Heart right ventricle (tissue), 16 donors: ENCODE results near the gene OSBPL5. TPM values are rescaled to one million over a fixed set of nuclear protein-coding genes. Genes with fewer than 3 reads are reported as not detected.

Source experiments
- ATAC-seq, 8 donors: fragments of 200-7000 bp; cut with Tn5 transposase; one replicate each; pipeline ENCODE4 v1.9.1; 2020; ENCODE audit warnings: mild to moderate bottlenecking in 8 of 8, moderate library complexity in 8 of 8, moderate number of reproducible peaks in 1 of 8
- DNase-seq, 2 donors: peaks; one replicate each; pipeline ENCODE4 v3.0.0-alpha.2; 2020
- H3K27ac ChIP-seq, 10 donors: fragments of 200-600 bp; sonication (generic) in 2 of 10; one replicate each; pipeline versions ENCODE4 v1.5.0 to v1.8.0; 2020 to 2022; ENCODE audit warnings: mild to moderate bottlenecking in 3 of 10
- H3K27me3 ChIP-seq, 7 donors: fragments of 200-600 bp; one replicate each; pipeline ENCODE4 v1.8.0; 2021 to 2022; ENCODE audit warnings: mild to moderate bottlenecking in 2 of 7
- H3K36me3 ChIP-seq, 9 donors: fragments of 200-600 bp; sonication (generic) in 1 of 9; one replicate each; pipeline versions ENCODE4 v1.5.0 to v1.8.0; 2020 to 2022; ENCODE audit warnings: mild to moderate bottlenecking in 2 of 9
- H3K4me1 ChIP-seq, 9 donors: fragments of 200-600 bp; sonication (generic) in 1 of 9; one replicate each; pipeline versions ENCODE4 v1.5.0 to v1.8.0; 2020 to 2022; ENCODE audit warnings: mild to moderate bottlenecking in 4 of 9
- H3K4me3 ChIP-seq, 10 donors: fragments of 200-600 bp; sonication (generic) in 2 of 10; one replicate each; pipeline versions ENCODE4 v1.5.0 to v1.8.0; 2020 to 2022; ENCODE audit warnings: mild to moderate bottlenecking in 7 of 10, moderate library complexity in 2 of 10
- H3K9me3 ChIP-seq, 11 donors: fragments of 200-600 bp in 10 of 11; sonication (generic) in 2 of 11; one replicate each; pipeline versions ENCODE4 v1.5.0 to v1.8.0; 2013 to 2022; ENCODE audit warnings: mild to moderate bottlenecking in 2 of 11, control low read depth in 1 of 11, moderate library complexity in 1 of 11
- CTCF ChIP-seq, 9 donors: fragments of 200-600 bp; sonication (generic) in 2 of 9; IDR thresholded peaks; one replicate each; pipeline versions ENCODE4 v1.5.0 to v1.8.0; 2021 to 2022; ENCODE audit warnings: antibody characterized with exemption in 9 of 9, mild to moderate bottlenecking in 5 of 9, moderate library complexity in 1 of 9
- WGBS, 2 donors: extraction: QIAGEN DNeasy Blood & Tissue Kit; methylation state at CpG; one replicate each; pipeline ENCODE4 v1.1.7; 2013; ENCODE audit warnings: inconsistent platforms in 1 of 2; 5-methylcytosine and 5-hydroxymethylcytosine counted together
- intact Hi-C, 10 donors: fragments of 100-400 bp; cut with DNase I; formaldehyde crosslinking; loops; one replicate each; pipeline versions ENCODE4 v1.11.1 to v1.14.2; 2022
- polyA plus RNA-seq, 2 donors: library from polyadenylated mRNA; stranded (reverse); fragments of 200-250 nt; gene quantifications; one replicate each; pipeline ENCODE4 v1.2.3, GENCODE V29; 2013
- total RNA-seq, 10 donors: library from RNA; stranded (reverse); fragmentation: NEBNext Ultra II Directional in 3 of 10; extraction: Animal tissue kit (Norgen Biotek cat#: 25700) in 3 of 10; gene quantifications; one replicate each; pipeline versions ENCODE4 v1.2.1 to v1.2.4, GENCODE V29; 2021 to 2023
- donor health status: Arrhythmogenic right ventricular cardiomyopathy.
- donor health status: ischemic (EF 13 %, LVEDD 7.1; RV severe dilation, severe dysfunction).
- donor health status: healthy with polysubstance abuse.
- donor health status: DM: no; HTN: yes; CAD: no.
- donor health status: DM: no; HTN: no; CAD: no.
- donor health status: ischemic (EF 25% LVEDD 6.9; RV normal size, moderate dysfunction).
- donor health status: ischemic (EF 25% LVEDD 5.7; RV mildly dilated, moderate dysfunction).
- donor health status: healthy.
- donor health status: DM: yes; HTN: yes; CAD: no.
- donor health status: Ischemic cardiomyopathy.
- donor health status: ischemic (EF 35%, LVEDD 5.7; RV mildly dilated, moderate dysfunction).
- donor health status: nonischemic (EF 11% LVEDD 7.7; RV severe dilation, severe dysfunction).
- donor health status: DM: yes; HTN: yes; CAD: no.
- donor health status: PGD.
- donor health status: ischemic (EF 29% LVEDD 5.4; RV normal size, mild dysfunction).
- donor health status: nonischemic (EF 23%, LVEDD 6.1; RV moderate dilation, normal function).

Gene OSBPL5
- total and polyA plus RNA-seq, 12 donors = 10.4 to 18.7 (median 15.5) TPM

GRCh38 chr11:3046190-3046589 is 118.9 kb downstream of the OSBPL5 start:
- Histone ChIP-seq H3K27me3 (no peaks in the 10 kb centered on the region), H3K9me3 (no peaks in the 10 kb centered on the region), H3K4me3 (no peak overlapping the region), H3K36me3 (peaks cover 0 to 60% (median 0%) of the 10 kb centered on the region in 9 donors), H3K27ac (no peak overlapping the region), H3K4me1 (peaks cover 17 to 57% (median 48%) of the 10 kb centered on the region in 9 donors)
- DNase-seq (no peak), ATAC-seq (no peak)
- intact Hi-C loops = no loop called here
- TF ChIP-seq CTCF (IDR thresholded peaks at IDR 0.05) = peak in 2 of 9 donors; percentile 10 to 17
- 89 to 92% methylated on average over 12 of the region's 12 CpGs for WGBS, 2 donors

- intact Hi-C loops = no loop called here
- H3K27me3 ChIP-seq = no peaks in the 10 kb centered on the region
- no peak overlapping the region for H3K4me3 ChIP-seq
- H3K36me3 ChIP-seq = peaks cover 0 to 73% (median 6%) of the 10 kb centered on the region in 9 donors
- H3K27ac ChIP-seq = no peak overlapping the region
- H3K4me1 ChIP-seq = peaks cover 17 to 46% (median 37%) of the 10 kb centered on the region in 9 donors
- DNase-seq = no peak
- 95 to 96% methylated on average over 12 of the region's 12 CpGs for whole genome bisulfite sequencing, 2 donors
- ATAC-seq = no peak
- H3K9me3 ChIP-seq = no peaks in the 10 kb centered on the region
- TF ChIP-seq CTCF (IDR thresholded peaks at IDR 0.05) = no peak
These were observed 120.2 kb downstream of the OSBPL5 start for GRCh38 chr11:3044915-3045314.

GRCh38 chr11:3044004-3044403 is 121.1 kb downstream of the OSBPL5 start:
- Histone ChIP-seq H3K4me3 (no peak overlapping the region), H3K9me3 (no peaks in the 10 kb centered on the region), H3K27ac (peak overlapping the region in 8 of 10 donors; percentile 54 to 84 (median 63)), H3K4me1 (peaks cover 17 to 37% (median 28%) of the 10 kb centered on the region in 9 donors), H3K36me3 (peaks cover 0 to 82% (median 14%) of the 10 kb centered on the region in 9 donors), H3K27me3 (no peaks in the 10 kb centered on the region)
- ATAC-seq = no peak
- 60 to 72% methylated on average over 6 of the region's 6 CpGs for WGBS, 2 donors
- intact Hi-C loops = no loop called here
- no peak for DNase-seq
- TF ChIP-seq CTCF (IDR thresholded peaks at IDR 0.05) = no peak

- ATAC-seq = peak; percentile 53 to 88 (median 76)
- H3K4me1 ChIP-seq = peaks cover 17 to 33% (median 27%) of the 10 kb centered on the region in 9 donors
- H3K27me3 ChIP-seq = no peaks in the 10 kb centered on the region
- peaks cover 0 to 88% (median 16%) of the 10 kb centered on the region in 9 donors for H3K36me3 ChIP-seq
- intact Hi-C loops = no loop called here
- no peaks in the 10 kb centered on the region for H3K9me3 ChIP-seq
- no peak overlapping the region for H3K4me3 ChIP-seq
- WGBS, 2 donors = 62 to 71% methylated on average over 16 of the region's 16 CpGs
- peak overlapping the region in 9 of 10 donors; percentile 35 to 84 (median 62) for H3K27ac ChIP-seq
- peak; percentile 66 to 75 for DNase-seq
- TF ChIP-seq CTCF (IDR thresholded peaks at IDR 0.05) = no peak
These were observed 121.7 kb downstream of the OSBPL5 start for GRCh38 chr11:3043315-3043871.
